ENCODE data around the gene ABLIM2. TPM values are rescaled to one million over a fixed set of nuclear protein-coding genes. Genes with fewer than 3 reads are reported as not detected.

Gene ABLIM2
- total and polyA plus RNA-seq, 2 of the 4 experiments (the other 2 are of a cell fraction) = under 0.01 to 0.10 TPM

- H2BK15ac ChIP-seq (ENCODE audit: low read depth, low read length) = no peak overlapping the region
- intact Hi-C loops (cut with micrococcal nuclease) = no loop called here
- no peak overlapping the region for H2AK9ac ChIP-seq (replicated peaks; ENCODE audit: low read depth, low read length, poor library complexity)
- H3K27me3 ChIP-seq (ENCODE audit: control insufficient read depth, insufficient read depth, low read length) = peaks cover 70% of the 10 kb centered on the region
- no peaks in the 10 kb centered on the region for H3K4me1 ChIP-seq (ENCODE audit: control insufficient read depth, insufficient read depth, low read length)
- no peak overlapping the region for H2BK5ac ChIP-seq (ENCODE audit: low read depth, low read length, poor library complexity, severe bottlenecking)
- BruUV-seq (replicated peaks) = no TSS peak
- no peak overlapping the region for H2BK20ac ChIP-seq (ENCODE audit: low read depth, low read length)
- no peak overlapping the region for H3K18ac ChIP-seq (ENCODE audit: low read depth, low read length)
- TF ChIP-seq MAFK (IDR thresholded peaks at IDR 0.05; ENCODE audit: low read depth, low read length) (no peak), CEBPB (IDR thresholded peaks at IDR 0.05; ENCODE audit: low read depth, low read length) (no peak), BHLHE40 (IDR thresholded peaks at IDR 0.05; ENCODE audit: low read depth, low read length) (no peak), NFE2L2 (IDR thresholded peaks at IDR 0.05; ENCODE audit: low read depth, low read length) (no peak), MXI1 (IDR thresholded peaks at IDR 0.05; ENCODE audit: borderline replicate concordance, low read depth, low read length) (no peak), MAZ (IDR thresholded peaks at IDR 0.05; ENCODE audit: borderline replicate concordance, low read depth, low read length) (no peak), SMC3 (IDR thresholded peaks at IDR 0.05; ENCODE audit: low read depth, low read length) (no peak), CTCF (conservative IDR thresholded peaks at IDR 0.05; ENCODE audit: low read depth, low read length) (no peak), FOS (IDR thresholded peaks at IDR 0.05; ENCODE audit: low read depth, low read length) (no peak), RFX5 (IDR thresholded peaks at IDR 0.05; ENCODE audit: low read depth, low read length) (no peak), POLR2A (IDR thresholded peaks at IDR 0.05; ENCODE audit: low read depth, low read length) (no peak), RAD21 (IDR thresholded peaks at IDR 0.05; ENCODE audit: low read length) (no peak)
- H4K8ac ChIP-seq (ENCODE audit: low read depth in 2 of 2, low read length in 2 of 2) = no peak overlapping the region
- H3K4ac ChIP-seq (ENCODE audit: low read depth, low read length) = no peak overlapping the region
- no peak overlapping the region for H2AK5ac ChIP-seq (ENCODE audit: low read depth, low read length)
- no peak overlapping the region for H3K14ac ChIP-seq (replicated peaks; ENCODE audit: low read depth, low read length)
- no peak for ATAC-seq (ENCODE audit: low read depth)
- no CpG with 5 or more reads among the region's 7 CpGs for WGBS, 2 experiments (ENCODE audit: extremely low coverage in 2 of 2, insufficient read length in 1 of 2)
- in situ Hi-C loops (cut with MboI; ENCODE audit: low sequenced_read_pairs) = no loop called here
- dilution Hi-C loops (cut with HindIII; ENCODE audit: low sequenced_read_pairs, unreplicated experiment) = no loop called here
- H3K9ac ChIP-seq (ENCODE audit: low read depth, low read length) = no peak overlapping the region
- no peak overlapping the region for H4K91ac ChIP-seq (ENCODE audit: insufficient read depth, low read depth, low read length)
- no peak overlapping the region for H3K4me3 ChIP-seq (ENCODE audit: insufficient read depth, low read depth, low read length)
- CTCF ChIA-PET = no interaction called here
- H3K9me3 ChIP-seq (ENCODE audit: control insufficient read depth, insufficient read depth, low read length) = no peaks in the 10 kb centered on the region
- no peaks in the 10 kb centered on the region for H3K36me3 ChIP-seq (ENCODE audit: control insufficient read depth, insufficient read depth, low read length)
- H3K9me1 ChIP-seq (ENCODE audit: insufficient read depth, low read length) = no peaks in the 10 kb centered on the region
- H3K27ac ChIP-seq (ENCODE audit: insufficient read depth, low read length) = no peak overlapping the region
- POLR2A ChIA-PET (ENCODE audit: unreplicated experiment) = no interaction called here
- DNase-seq = no peak
- H3K79me1 ChIP-seq (ENCODE audit: low read depth in 1 of 2, low read length in 2 of 2) = no peaks in the 10 kb centered on the region
- no peak overlapping the region for H4K5ac ChIP-seq (ENCODE audit: low read depth, low read length)
- no peak overlapping the region for H2BK120ac ChIP-seq (ENCODE audit: low read depth, low read length)
- no peak overlapping the region for H3K56ac ChIP-seq (ENCODE audit: extremely low read depth, insufficient read depth, low read length)
- H2AFZ ChIP-seq (replicated peaks; ENCODE audit: low read length, poor library complexity) = no peak overlapping the region
- no peaks in the 10 kb centered on the region for H4K20me1 ChIP-seq (ENCODE audit: insufficient read depth, low read length)
- H3K4me2 ChIP-seq (ENCODE audit: low read depth, low read length) = no peak overlapping the region
- no peak overlapping the region for H3K23ac ChIP-seq (ENCODE audit: low read depth, low read length)
These were observed 114.4 kb downstream of the ABLIM2 start for GRCh38 chr4:8044244-8044643.
